ENCODE measurements around the gene EID3.
A peak's percentile ranks its signal among the peaks of the same experiment; 100 is the strongest.
"Not testable (repeated sequence)": the region's sequence is repeated elsewhere in the genome, so short reads cannot be mapped to it uniquely, and the experiment has no call there.

The EID3 gene

DNA sequence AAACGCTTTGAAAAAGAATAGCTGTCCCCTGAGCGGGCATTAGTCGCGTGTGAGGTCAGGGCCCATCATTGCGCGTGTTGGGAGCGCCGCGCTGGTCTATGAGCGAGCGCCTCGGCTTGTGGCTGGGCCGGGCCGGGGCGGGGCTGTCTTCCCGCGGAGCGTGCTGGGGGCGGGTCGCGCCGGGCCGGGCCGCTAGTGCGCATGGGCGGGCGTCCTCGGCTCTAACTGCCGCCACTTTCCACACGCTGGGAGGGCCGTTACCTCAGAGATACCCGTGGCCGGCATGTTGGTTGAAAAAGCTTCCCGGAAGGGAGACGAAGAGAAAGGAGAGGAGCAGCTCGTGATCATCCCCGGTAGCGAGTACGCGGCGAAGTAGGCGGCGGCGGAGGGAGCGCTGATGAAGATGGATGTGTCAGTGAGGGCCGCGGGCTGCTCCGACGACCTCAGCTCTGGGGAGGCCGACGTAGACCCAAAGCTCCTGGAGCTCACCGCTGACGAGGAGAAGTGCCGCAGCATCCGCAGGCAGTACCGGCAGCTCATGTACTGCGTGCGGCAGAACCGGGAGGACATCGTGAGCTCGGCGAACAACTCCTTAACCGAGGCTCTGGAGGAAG lies at the start of gene EID3:
TSS of gene EID3 (plus strand) at position 202 of the 614 bp plus-strand sequence. CDS start at position 398, 196 bp downstream.
- peak; percentile 76 to 80 for DNase-seq (ENCODE audit: low read depth in 1 of 2, low spot score in 1 of 2)

DNA sequence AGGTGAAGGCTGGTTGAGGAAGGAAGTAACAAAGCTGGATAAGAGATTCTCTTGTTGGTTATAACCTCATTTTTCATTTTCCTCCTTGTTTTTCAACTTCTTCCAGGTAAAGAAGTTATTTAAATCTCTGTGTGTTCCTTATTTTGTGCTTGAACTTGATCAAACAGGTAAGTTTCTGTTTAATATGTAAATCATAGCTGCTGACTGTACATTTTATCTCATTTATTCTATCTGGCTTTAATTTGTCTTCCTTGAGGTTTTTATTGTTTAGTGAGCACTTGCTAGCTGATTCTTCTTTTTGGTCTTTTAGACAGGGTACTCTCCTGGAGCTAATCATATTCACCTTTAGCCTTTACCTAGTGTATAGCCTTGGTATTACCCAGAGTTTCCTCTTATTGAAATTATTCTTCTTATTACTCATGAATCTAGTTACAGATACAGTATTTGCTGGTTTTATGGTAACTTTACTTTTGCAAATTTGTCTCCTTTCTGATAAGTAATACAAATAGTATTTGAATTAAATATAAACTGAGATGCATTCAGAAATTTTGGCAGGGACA lies 45.5 kb upstream of the EID3 start:
- DNase-seq (ENCODE audit: low read depth in 1 of 2, low spot score in 1 of 2) = no peak

DNA sequence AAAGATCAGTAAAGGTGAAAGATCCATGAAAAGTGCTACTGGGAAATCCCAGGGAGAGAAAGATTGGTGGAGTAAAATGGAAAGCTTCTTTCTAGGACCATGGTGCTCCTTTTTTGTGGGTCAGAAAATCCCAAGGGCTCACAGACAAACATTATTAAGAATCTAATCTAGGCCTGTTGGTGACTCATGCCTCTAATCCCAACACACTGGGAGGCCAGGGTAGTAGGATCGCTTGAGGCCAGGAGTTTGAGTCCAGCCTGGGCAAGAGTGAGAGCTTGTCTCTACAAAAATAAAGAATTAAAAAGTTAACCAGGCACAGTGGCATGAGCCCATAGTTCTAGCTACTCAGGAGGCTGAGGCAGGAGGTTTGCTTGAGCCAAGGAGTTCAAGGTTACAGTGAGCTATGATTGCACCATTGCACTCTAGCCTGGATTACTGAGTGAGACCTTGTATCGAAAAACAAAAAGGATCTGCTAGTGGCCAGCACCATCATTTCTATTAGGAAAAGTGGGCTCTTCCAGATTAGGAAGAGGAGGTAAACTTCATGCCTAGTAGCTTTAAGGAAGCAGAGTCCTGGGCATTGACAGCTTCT lies 45.0 kb upstream of the EID3 start:
- DNase-seq (ENCODE audit: low read depth in 1 of 2, low spot score in 1 of 2) = no peak

DNA sequence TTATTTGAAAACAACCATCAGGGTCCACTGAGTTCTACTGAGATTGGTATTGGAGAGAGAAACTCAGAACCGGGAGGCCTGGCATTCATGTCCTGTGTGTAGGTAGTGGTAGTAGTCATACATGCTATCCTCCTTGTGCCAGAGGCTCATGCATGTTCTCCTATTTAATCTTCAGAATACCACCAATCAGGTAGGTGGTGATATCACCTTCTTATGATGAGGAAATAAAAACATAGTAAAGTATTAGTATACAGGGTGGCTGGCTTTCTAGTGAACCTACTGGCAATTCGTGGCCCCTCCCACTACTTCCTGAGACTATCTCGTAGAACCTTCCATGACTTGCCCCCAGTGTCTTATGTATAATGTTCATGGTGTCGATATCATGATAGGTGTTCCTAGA lies 40.5 kb upstream of the EID3 start:
- DNase-seq (ENCODE audit: low read depth in 1 of 2, low spot score in 1 of 2) = no peak

DNA sequence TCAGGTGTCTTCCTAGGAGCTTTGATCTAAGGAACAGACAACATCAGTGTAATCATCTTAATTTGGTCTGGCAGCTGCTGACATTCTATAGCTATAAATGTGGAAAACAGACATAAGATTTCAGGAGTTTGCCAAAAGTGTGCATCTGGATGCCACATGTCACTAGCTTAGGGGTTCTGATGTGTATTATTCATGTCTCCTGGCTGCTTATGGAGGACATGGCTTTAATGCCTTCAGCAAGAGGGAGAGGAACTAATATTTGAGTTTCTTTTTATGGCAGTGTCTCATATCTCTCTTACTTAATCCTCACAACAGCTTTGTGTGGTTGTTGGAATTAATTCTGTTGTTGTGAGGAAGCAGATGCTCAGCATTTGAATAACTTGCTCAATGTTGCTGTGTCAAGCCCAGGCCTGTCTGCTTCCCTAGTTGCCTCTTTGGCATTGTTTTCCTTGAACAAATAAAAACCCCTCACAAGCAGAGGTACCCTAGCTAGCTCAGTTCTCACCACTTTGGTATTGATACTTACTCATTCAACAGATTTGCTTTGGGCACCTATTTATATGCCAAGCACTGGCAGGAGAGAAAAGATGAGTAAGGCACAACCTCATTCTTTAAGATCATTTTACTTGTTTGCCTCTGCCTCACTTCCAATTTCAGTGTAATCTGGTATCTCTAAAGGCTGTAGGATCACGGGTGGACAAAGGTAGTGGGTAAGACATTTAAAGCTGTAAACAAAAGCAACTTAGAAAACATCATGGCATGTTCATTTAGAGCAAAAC lies 39.8 kb upstream of the EID3 start:
- no peak for DNase-seq (ENCODE audit: low read depth in 1 of 2, low spot score in 1 of 2)

DNA sequence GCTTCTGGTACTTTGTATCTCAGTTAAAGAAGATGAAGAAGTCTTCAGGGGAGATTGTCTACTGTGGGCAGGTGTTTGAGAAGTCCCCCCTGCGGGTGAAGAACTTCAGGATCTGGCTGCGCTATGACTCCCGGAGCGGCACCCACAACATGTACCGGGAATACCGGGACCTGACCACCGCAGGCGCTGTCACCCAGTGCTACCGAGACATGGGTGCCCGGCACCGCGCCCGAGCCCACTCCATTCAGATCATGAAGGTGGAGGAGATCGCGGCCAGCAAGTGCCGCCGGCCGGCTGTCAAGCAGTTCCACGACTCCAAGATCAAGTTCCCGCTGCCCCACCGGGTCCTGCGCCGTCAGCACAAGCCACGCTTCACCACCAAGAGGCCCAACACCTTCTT lies 38.1 kb upstream of the EID3 start:
- not testable (repeated sequence) for DNase-seq (ENCODE audit: low read depth in 1 of 2, low spot score in 1 of 2)

DNA sequence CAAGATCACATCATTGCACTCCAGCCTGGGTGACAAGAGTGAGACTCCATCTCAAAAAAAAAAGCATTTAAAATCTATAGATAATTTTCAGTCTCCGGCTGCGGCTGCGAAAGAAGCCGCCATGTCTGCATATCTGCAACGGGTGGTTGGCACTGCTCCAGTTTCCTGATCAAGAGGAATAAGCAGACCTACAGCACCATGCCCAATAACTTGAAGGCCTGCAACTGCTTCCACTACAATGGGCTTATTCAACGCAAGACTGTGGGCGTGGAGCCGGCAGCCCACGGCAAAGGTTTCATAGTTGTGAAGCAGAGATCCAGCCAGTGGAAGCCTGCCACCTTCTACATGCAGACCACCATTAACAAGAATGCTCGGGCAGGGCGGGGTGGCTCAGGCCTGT lies 30.6 kb upstream of the EID3 start:
- no peak for DNase-seq (ENCODE audit: low read depth in 1 of 2, low spot score in 1 of 2)

DNA sequence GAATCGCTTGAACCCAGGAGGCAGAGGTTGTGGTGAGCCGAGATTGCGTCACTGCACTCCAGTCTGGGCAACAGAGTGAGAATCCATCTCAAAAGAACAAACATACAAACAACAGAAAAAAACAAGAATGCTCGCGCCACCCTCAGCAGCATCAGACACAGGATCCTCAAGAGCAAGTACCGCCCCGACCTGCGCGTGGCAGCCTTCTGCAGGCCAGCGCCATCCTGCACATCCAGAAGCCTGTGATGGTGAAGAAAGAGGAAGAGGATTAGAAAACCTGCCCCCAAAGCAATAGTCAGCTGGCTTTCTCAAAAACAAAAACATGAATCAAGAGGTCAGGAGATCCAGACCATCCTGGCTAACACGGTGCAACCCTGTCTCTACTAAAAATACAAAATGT lies 30.0 kb upstream of the EID3 start:
- no peak for DNase-seq (ENCODE audit: low read depth in 1 of 2, low spot score in 1 of 2)

DNA sequence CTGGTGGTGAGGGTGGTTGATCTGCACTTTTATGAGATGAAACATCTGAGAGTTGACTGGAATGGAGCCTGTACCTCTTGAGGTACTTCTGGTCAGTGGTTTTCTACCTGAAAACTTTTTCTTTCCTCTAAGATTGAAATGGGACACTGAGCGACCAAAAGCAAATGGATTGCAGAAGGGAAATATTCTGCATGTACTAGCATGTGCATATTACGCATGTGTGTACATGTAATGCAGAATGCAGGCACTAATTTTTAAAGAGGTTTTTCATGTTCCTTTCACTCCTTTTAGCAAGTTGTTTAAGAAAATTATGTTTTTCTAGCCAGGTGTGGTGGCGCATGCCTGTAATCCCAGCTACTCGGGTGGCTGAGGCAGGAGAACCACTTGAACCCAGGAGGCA lies 28.7 kb upstream of the EID3 start:
- no peak for DNase-seq (ENCODE audit: low read depth in 1 of 2, low spot score in 1 of 2)

DNA sequence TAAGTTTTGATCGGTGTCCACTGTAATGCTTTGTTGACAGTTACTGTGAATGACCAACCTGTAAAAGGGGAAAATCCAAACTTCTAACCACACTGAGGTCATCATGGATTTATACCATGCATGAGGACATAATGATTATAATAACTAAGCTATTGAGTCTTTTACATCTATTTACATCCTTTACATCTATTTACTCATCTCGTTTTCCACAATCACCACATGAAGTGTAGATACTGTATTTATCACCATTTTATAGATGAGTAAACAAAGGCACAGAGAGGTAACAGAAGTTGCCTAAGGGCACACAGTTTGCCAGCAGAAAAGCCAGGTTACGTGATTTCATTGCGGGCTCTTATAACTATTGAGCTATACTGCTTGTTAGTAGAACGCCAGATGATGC lies 27.9 kb upstream of the EID3 start:
- DNase-seq (ENCODE audit: low read depth in 1 of 2, low spot score in 1 of 2) = no peak

DNA sequence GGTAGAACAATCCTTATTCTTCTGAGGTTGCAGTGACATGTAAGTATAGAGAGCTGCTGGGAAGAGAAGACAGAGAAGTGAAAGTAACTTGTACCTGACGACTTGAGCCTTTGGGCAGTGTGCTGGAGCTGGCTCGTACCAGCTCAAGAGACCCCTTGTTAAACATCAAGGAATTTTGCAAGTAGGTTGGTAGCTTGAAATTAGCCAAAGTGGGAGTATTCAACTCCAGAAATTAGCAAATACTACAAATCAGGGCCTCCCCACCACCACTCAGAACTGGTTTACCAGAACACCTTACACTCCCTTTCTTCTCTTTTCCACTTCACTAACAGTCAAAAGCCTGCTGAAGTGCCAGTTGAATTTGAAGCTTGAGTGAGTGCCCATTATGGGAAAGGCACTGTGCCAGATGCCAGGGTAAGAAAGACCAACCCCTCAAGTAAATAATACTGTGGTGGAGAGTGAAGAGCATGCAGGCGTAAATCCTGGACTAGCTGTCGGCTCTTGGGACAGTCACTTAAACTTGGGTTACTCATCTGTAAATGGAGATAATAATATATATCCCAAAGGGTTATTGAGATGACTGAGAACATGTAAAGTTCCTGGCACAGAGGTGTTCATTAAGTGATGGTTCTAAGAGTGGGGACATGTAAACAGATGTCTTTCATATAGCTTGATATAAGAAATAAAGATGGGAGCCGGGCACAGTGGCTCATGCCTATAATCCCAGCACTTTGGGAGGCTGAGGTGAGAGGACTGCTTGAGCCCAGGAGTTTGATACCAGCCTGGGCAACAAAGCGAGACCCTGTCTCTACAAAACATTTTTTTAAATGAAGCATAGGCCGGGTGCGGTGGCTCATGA lies 27.0 kb upstream of the EID3 start:
- DNase-seq (ENCODE audit: low read depth in 1 of 2, low spot score in 1 of 2) = no peak

DNA sequence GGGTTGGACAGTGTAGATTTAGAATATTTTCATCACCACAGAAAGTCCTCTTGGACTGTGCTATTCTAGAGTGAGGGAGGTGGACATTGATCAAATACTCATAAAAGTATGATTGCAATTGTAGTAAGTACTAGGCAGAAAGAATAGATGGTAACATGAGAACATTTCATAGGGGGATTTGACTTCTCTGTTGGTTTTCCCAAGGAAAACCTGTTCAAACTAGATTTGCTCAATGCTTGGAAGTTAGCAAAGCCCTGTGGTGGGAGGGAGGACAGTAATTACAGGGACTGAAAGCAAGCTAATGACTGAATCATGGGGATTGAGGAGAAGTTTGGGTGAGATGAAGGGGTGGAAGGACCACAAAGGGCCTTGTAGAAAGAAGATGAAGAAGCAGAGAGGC lies 24.4 kb upstream of the EID3 start:
- DNase-seq (ENCODE audit: low read depth in 1 of 2, low spot score in 1 of 2) = no peak

DNA sequence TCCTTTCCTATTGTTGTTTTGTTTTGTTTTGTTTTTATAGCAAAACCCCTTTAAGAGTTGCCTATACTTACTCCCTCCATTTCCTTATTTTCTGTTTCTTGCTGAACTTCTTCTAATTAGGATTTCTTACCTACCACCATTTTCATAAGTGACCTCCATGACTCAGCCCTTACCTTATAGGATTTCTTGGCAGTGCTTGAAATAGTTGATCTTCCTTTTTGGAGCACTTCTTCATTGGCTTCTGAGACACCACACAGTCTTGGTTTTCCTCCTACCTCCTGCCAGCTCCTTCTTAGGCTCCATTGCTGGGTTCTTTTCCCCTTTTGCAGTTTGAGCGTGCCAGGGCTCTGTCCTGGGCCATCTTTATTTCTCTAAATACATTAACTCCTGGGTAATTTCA lies 23.4 kb upstream of the EID3 start:
- no peak for DNase-seq (ENCODE audit: low read depth in 1 of 2, low spot score in 1 of 2)

DNA sequence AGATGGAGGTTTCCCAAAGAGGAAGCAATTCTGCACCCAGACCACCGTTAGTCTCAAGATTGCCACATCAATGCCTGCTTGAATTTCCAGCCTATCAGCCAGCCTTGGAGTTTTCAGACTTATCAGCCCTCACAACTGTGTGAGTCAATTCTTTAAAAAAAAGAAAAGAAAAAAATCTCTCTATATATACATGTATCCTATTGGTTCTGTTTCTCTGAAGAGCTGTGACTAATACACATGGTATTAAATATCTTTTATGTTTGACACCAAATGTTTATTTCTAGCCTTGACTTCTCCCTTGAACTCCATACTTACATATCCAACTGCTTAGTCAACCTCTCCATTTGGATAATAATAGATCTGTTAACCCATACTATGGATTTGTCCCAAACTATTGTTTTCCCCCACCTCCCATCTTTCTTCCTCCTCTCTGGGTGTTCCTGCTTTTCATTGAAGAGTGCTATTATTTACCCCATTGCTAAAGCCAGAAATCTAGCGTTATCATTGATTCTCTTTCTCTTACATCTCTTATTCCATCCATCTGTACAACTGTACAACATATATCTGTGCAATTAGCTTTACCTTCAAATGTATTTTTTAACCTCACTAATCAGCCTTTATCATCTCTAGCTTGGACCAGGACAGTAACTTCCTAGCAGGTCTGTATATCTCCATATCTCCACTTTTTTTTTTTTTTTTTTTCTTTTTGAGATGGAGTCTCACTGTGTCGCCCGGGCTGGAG lies 22.7 kb upstream of the EID3 start:
- no peak for DNase-seq (ENCODE audit: low read depth in 1 of 2, low spot score in 1 of 2)

DNA sequence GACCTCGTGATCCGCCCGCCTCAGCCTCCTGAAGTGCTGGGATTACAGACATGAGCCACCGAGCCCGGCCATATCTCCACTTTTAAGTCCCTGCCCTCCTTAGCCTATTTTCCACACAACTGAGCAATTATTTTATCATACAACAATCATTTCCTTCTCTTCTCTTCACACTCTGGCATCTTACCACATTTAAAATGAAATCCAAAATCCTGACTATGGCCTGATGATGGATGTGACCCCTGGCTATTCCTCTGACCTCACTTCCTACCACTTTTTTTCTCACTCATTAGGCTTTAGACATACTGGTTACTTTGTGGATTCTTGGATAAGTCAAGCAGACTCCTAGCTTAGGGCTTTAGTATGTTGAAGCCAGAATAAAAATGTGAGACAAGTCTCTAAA lies 21.9 kb upstream of the EID3 start:
- DNase-seq (ENCODE audit: low read depth in 1 of 2, low spot score in 1 of 2) = no peak

DNA sequence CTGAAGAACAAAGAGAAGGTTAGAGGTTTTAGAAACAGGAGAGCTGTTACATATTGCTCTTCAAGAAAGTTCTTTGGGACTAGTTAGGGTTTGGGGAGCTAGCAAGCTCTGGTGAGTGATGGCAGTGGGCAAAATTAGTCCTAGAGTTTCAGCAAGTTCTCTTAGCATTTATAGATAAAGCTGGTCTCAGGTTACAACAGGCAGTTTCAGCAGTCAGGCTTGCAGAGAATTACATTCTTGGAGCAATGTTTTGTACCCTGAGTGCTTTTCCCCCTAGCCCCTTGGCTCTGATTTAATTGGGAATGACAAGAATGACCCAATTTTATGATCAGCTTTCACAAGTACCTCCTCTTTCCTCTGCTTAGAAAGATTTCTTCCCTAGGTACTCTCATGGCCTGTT lies 21.4 kb upstream of the EID3 start:
- no peak for DNase-seq (ENCODE audit: low read depth in 1 of 2, low spot score in 1 of 2)

DNA sequence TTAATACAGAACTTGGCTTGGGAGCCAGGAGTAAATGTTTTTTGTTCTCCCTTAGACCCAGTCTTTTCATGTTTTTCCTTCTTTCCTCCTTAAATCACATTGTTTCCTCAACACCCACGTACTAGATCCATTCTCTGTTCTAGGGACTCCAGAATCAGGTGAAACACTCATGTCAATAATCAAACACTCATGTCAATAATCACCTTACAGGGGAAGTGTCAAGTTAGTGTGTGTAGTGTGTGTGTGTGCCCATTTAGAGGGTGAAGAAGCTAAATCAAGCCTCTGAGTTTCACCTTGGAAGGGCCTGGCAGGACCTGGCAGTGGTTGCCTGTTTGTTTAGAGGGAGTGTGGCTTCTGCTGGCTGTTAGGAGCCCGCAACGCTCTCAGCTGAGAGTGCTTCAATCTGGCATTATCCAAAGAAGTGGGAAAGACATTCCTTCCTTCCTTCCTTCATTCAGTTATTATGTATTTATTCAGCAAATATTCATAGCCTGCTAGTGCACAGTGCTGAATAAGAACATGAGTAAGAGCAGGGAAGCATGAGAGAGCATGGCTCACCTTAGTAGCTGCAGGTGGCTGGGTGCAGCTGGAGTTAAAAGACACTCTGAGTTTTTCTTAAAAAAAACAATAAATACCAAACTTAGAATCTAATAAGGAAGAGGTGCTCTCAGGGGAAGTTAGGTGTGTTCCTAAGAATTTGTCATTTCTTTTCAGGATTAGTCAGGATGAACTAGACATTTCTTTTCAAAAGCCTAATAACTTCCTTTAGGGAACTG lies 17.6 kb upstream of the EID3 start:
- no peak for DNase-seq (ENCODE audit: low read depth in 1 of 2, low spot score in 1 of 2)

DNA sequence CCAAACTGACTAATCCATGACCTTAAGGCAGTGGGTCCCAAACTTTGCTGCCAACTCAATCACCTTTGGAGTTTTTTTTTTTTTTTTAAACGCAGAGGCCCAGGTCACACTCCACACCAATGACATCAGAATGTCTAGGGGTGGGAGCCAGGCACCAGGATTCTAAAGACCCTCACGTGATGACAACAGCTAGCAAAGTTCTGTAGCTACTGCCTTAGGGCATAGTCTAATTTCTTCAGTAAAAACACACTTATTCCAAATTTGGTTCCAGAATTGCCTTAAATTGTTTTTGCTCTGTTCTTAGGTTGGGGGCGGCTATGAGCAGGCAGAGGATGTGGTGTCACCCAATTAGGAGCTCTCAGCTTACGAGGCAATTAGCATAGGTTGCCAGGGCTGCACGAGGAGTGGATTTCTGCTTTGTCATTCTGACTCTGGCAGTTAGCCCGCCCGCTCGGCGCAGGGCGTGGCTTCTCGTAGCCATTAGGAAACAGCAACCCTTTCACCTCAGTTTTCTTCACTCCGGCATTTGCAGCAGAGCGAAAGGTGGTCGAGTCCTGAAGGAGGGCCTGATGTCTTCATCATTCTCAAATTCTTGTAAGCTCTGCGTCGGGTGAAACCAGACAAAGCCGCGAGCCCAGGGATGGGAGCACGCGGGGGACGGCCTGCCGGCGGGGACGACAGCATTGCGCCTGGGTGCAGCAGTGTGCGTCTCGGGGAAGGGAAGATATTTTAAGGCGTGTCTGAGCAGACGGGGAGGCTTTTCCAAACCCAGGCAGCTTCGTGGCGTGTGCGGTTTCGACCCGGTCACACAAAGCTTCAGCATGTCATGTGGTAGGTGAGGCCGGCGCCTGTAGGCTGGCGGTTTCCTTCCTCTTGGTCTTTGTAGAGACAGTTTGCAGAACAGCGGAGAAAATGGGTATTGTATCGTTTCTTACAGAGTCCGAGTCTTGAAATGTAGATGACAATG lies 16.7 kb upstream of the EID3 start:
- DNase-seq (ENCODE audit: low read depth in 1 of 2, low spot score in 1 of 2) = peak; percentile 74 to 89
